Measurements from ENCODE around the gene SGMS1. TPM values are rescaled to one million over a fixed set of nuclear protein-coding genes. Genes with fewer than 3 reads are reported as not detected.

SGMS1 gene
- total and polyA plus RNA-seq, 5 donors, result 12.0 to 26.0 (median 24.5) TPM

DNA sequence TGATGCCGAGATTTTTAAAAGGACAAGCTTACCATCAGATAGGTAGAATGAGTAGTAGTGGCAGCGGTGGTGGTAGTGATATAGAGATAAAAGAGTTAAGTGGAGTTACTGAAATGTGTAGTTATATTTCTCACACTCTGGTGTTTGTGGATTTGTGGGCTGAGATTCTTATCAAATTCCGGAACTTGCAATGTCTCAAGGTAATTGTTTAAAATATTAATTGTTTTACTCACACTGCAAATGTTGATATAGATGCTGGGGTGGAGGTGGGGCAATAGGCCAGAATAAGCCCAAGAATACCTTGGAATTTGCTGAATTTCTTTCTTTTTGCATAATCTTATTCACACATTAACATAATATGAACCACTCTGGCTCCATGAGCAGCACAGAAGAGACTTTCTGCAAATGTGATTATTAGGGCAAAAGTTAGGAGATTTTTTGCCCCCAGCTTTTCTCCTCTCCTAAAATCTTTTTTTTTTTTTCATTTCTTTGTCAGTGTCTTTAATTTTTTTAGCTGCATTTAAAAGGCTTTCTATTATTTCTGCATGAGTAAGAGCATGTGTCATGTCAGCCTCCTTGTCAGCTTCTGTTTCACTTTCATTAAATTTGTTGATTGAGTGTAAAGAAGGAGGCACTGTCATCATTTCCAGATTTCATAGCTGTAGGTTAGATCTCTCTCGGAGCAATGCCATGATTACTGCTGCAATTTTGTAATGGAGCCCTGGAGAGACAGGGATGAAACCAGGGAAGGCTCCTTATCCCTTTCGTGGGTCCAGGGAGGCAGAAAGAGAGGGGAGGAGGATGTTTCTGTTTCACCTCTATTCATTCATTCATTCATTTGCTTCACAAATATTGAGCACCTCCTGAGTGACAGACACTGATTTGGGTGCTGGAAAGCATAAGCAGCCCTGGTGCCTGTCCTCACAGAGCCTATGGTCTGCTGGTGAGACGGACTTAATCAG, 13.1 kb upstream of the SGMS1 start:
- ATAC-seq (no peak), DNase-seq (no peak)
- no peaks in the 10 kb centered on the region for H3K9me3 ChIP-seq (ENCODE audit: control insufficient read depth, low read length)
- H3K27ac ChIP-seq (ENCODE audit: low read length), result no peak overlapping the region
- WGBS, result 69% methylated on average over 6 of the region's 6 CpGs
- H3K27me3 ChIP-seq (ENCODE audit: control insufficient read depth, insufficient read depth), result no peaks in the 10 kb centered on the region
- no peak overlapping the region for H3K4me3 ChIP-seq (ENCODE audit: low read length)
- intact Hi-C loops (cut with DNase I), result loop anchor here in 1 of 4 donors (10.0 kb wide), 1 partner anchor 362 kb away; no protein-coding TSS in a partner anchor
- no peaks in the 10 kb centered on the region for H3K4me1 ChIP-seq (ENCODE audit: control insufficient read depth, insufficient read depth, low read length)

DNA sequence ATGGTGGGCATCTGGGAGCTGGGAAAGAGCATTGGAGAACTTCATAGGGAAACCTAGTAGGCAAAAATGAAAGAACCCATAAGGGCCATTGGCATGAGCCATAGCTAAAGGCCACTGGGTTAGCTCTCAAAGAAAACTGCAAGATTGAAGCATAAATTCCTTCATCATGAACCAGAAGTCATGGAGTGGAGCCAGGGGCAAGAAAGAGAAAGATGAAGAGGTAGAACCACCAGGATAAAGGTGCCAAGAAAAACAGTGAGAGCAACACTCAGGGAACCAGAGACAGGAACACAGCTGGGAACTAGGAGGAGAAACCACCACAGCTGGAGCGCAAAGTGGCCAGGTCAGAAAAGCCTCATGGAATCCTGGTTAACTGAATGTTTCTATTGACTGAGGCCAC, 11.5 kb upstream of the SGMS1 start:
- intact Hi-C loops (cut with DNase I), result loop anchor here in 1 of 4 donors (10.0 kb wide), 1 partner anchor 360 kb away; no protein-coding TSS in a partner anchor
- no peak overlapping the region for H3K27ac ChIP-seq (ENCODE audit: low read length)
- ATAC-seq (no peak), DNase-seq (no peak)
- no peaks in the 10 kb centered on the region for H3K9me3 ChIP-seq (ENCODE audit: control insufficient read depth, low read length)
- no peak overlapping the region for H3K4me3 ChIP-seq (ENCODE audit: low read length)
- no peaks in the 10 kb centered on the region for H3K27me3 ChIP-seq (ENCODE audit: control insufficient read depth, insufficient read depth)
- H3K4me1 ChIP-seq (ENCODE audit: control insufficient read depth, insufficient read depth, low read length), result no peaks in the 10 kb centered on the region
- WGBS, result 100% methylated on average over 1 of the region's 1 CpG

DNA sequence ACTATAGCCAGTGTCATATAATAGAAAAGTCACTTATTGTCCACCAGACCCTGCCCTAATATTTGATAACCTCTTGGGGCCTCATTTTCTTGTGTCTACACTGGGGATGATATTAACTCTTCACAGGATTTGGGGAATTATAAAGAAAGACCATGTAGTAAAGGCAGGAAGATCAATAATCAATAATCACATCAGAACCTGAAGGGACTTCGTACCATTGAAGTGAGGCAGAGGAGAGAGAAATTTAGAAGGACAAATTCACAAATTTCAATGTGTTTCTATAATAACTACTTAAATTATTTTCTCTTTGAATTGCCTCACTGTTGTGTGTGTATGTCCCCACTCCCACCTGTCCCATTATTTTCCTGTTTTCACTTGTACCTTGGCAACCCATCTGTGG, 10.7 kb upstream of the SGMS1 start:
- WGBS, result 93% methylated on average over 1 of the region's 1 CpG
- no peak for DNase-seq
- Histone ChIP-seq H3K27ac (ENCODE audit: low read length) (no peak overlapping the region), H3K4me1 (ENCODE audit: control insufficient read depth, insufficient read depth, low read length) (no peaks in the 10 kb centered on the region), H3K9me3 (ENCODE audit: control insufficient read depth, low read length) (no peaks in the 10 kb centered on the region), H3K4me3 (ENCODE audit: low read length) (no peak overlapping the region), H3K27me3 (ENCODE audit: control insufficient read depth, insufficient read depth) (no peaks in the 10 kb centered on the region)
- intact Hi-C loops (cut with DNase I), result loop anchor here in 1 of 4 donors (10.0 kb wide), 1 partner anchor 360 kb away; no protein-coding TSS in a partner anchor
- no peak for ATAC-seq

DNA sequence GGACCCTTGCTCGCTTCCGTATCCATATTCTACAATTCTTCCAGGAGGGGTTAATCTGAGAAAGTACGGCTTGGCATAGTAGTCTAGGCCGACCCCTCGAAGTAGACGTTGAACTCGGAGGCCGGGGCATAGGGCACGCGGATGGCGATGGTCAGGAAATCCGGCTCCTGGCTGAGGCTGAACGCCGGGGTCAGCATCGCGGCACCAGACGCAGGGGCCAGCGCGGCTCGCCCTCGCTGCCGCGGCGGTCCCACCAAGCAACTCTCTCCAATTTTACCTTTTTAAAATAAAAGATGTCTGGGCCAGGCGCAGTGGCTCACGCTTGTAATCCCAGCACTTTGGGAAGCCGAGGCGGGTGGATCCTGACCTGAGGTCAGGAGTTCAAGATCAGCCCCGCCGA, 7.3 kb upstream of the SGMS1 start:
- Histone ChIP-seq H3K9me3 (ENCODE audit: control insufficient read depth, low read length) (no peaks in the 10 kb centered on the region), H3K4me1 (ENCODE audit: control insufficient read depth, insufficient read depth, low read length) (no peaks in the 10 kb centered on the region), H3K4me3 (ENCODE audit: low read length) (no peak overlapping the region), H3K27ac (ENCODE audit: low read length) (no peak overlapping the region), H3K27me3 (ENCODE audit: control insufficient read depth, insufficient read depth) (no peaks in the 10 kb centered on the region)
- intact Hi-C loops (cut with DNase I), result loop anchor here in 1 of 4 donors (10.0 kb wide), 1 partner anchor 356 kb away; no protein-coding TSS in a partner anchor
- WGBS, result 96% methylated on average over 30 of the region's 30 CpGs
- no peak for DNase-seq
- ATAC-seq, result no peak

DNA sequence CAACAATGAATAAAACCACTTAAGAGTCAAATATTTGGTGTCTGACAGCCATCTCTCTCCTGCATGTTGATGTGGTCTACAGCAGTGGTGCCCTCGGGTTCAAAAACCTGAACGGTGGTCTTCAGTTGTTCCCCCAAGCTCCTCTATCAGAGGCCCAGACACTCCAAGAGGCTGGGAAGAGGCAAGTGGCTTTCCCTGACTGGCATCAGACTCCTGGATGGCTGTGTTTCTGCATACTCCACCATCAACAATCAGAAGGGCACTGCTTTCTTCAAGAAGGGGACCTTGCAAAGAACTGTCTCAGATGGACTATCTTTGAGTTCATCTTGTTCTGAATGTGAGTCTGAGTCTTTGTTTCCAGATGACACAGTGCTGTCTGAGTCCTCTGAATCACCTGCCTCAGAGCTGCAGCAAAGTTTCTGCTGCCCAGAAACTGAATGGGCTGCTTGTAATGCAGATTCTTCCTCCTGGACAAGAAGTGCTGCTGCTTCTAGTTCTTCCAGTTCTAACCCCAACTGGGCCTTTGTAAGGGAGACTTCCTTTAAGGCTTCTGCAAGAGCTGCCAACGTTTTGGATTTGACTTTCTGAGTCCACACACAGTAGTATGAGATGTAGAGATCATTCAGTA, 5.9 kb upstream of the SGMS1 start:
- 64% methylated on average over 3 of the region's 3 CpGs for WGBS
- Histone ChIP-seq H3K4me1 (ENCODE audit: control insufficient read depth, insufficient read depth, low read length) (no peaks in the 10 kb centered on the region), H3K27ac (ENCODE audit: low read length) (no peak overlapping the region), H3K9me3 (ENCODE audit: control insufficient read depth, low read length) (no peaks in the 10 kb centered on the region), H3K4me3 (ENCODE audit: low read length) (no peak overlapping the region), H3K27me3 (ENCODE audit: control insufficient read depth, insufficient read depth) (no peaks in the 10 kb centered on the region)
- ATAC-seq (no peak), DNase-seq (no peak)
- intact Hi-C loops (cut with DNase I), result loop anchor here in 3 of 4 donors (10.0 kb wide), 3 partner anchors 215 to 355 kb away; no protein-coding TSS in a partner anchor

DNA sequence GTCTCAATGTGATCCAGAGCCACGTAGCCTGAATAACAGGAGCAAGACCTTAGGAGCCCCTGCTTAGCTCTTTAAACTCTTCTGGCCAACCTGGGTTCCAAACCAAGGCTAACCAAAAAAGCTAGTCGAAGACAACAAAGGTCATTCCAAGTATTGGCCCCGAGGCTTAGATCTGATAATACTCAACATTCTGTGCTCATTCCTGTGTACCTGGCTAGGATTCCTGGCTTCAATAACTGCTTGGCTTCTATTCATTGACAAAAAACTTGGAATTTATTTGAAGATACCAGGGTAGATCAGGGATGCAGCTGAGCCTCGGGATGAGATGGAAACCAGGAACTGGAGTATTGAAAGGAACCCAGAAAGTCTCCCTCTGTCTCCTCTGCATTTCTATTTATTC, 4.1 kb upstream of the SGMS1 start:
- H3K4me1 ChIP-seq (ENCODE audit: control insufficient read depth, insufficient read depth, low read length), result no peaks in the 10 kb centered on the region
- no peak for ATAC-seq
- WGBS, result 90% methylated on average over 4 of the region's 4 CpGs

DNA sequence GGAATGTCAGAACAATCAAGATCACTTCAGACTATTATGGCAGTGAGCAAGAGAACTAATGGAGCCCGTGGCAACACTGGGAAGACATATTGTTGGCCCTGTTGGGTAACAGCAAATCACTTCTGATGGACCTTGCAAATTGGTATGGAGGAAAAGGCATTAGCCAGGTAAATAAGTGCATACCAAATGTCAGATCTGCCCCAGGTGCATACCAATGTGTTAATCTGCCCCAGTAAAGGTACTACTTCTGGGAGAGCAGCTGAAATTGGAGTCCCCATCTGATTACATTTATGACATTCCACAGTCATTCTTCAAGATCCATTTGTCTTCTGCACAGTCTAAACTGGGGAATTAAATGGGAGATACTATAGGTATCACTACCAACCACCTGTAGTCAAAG, 3.7 kb upstream of the SGMS1 start:
- DNase-seq (no peak), ATAC-seq (no peak)
- no peak overlapping the region for H3K4me3 ChIP-seq (ENCODE audit: low read length)
- intact Hi-C loops (cut with DNase I), result loop anchor here in 2 of 4 donors (10.0 kb wide), 2 partner anchors 213 to 303 kb away; no protein-coding TSS in a partner anchor
- H3K9me3 ChIP-seq (ENCODE audit: control insufficient read depth, low read length), result no peaks in the 10 kb centered on the region
- 97% methylated on average over 1 of the region's 1 CpG for WGBS
- H3K4me1 ChIP-seq (ENCODE audit: control insufficient read depth, insufficient read depth, low read length), result no peaks in the 10 kb centered on the region
- no peak overlapping the region for H3K27ac ChIP-seq (ENCODE audit: low read length)
- no peaks in the 10 kb centered on the region for H3K27me3 ChIP-seq (ENCODE audit: control insufficient read depth, insufficient read depth)

More for the DNA sequence above, 4.1 kb upstream of the SGMS1 start:
- H3K27ac ChIP-seq (ENCODE audit: low read length), result no peak overlapping the region
- H3K4me3 ChIP-seq (ENCODE audit: low read length), result no peak overlapping the region
- no peak for DNase-seq
- intact Hi-C loops (cut with DNase I), result loop anchor here in 2 of 4 donors (10.0 kb wide), 2 partner anchors 213 to 303 kb away; no protein-coding TSS in a partner anchor
- no peaks in the 10 kb centered on the region for H3K27me3 ChIP-seq (ENCODE audit: control insufficient read depth, insufficient read depth)
- no peaks in the 10 kb centered on the region for H3K9me3 ChIP-seq (ENCODE audit: control insufficient read depth, low read length)

DNA sequence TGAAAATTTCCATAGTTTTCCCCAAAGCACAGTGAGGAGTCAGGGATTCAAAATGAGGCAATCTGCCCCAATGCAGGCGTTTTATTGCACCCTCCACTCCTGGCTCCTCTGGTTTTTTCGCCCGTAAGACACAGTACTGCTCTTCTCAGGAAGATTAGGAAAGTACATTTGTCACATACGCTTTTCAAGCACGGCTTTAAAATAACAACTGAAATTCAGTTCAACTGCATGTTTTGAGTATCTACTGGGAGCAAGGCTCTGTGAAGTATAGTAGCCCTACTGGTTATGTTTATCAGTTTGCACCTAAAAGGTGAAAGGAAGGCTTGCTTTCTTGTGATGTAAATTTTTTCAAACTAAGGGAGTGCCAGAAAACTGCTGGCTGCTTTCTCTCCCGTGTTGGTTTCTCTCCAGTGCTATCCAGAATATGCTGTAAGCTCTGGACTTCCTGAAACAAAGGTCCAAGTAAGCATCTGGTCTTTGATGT, 1.9 kb upstream of the SGMS1 start:
- intact Hi-C loops (cut with DNase I), result loop anchor here in 2 of 4 donors (10.0 kb wide), 2 partner anchors 211 to 301 kb away; no protein-coding TSS in a partner anchor
- Histone ChIP-seq H3K4me1 (ENCODE audit: control insufficient read depth, insufficient read depth, low read length) (peaks cover 1% of the 10 kb centered on the region), H3K27ac (ENCODE audit: low read length) (peak overlapping the region; percentile 97), H3K27me3 (ENCODE audit: control insufficient read depth, insufficient read depth) (no peaks in the 10 kb centered on the region), H3K4me3 (ENCODE audit: low read length) (peak overlapping the region; percentile 95), H3K9me3 (ENCODE audit: control insufficient read depth, low read length) (no peaks in the 10 kb centered on the region)
- WGBS, result 4% methylated on average over 6 of the region's 6 CpGs
- ATAC-seq (no peak), DNase-seq (no peak)

DNA sequence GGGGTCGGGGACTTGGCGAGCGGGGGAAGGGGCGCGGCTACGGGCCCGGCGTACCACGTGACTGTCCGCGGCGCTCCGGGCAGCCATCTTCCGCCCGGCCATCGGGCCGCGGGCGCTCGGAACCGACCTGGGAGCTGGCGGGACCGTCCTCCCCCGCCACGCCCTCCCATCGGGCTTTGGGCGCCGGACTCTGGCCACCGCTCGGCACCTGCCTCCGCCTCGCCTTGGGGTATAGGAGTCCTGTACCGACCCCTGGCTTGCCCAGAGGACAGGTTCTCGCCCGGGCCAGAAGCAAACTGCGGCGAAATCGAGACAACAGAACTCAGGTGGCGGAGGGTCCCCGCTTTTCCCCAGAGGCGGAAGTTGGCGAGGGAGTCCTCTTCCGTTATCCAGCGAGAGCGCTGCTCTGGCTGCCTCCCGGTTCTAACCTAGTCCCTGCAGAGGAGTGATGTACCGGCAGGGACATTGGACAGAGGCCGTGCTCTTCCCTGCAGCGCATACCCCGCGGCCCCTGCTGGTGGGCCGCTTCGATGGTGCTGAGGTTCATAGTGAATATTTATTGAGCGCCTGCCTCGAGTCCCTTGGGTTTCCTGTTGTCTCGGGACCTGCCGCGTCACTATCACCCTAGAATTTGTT, 1.2 kb upstream of the SGMS1 start:
- ATAC-seq (peak; percentile 85 to 86), DNase-seq (peak in 2 of 3 donors; percentile 64 to 87)
- Histone ChIP-seq H3K9me3 (ENCODE audit: control insufficient read depth, low read length) (no peaks in the 10 kb centered on the region), H3K27me3 (ENCODE audit: control insufficient read depth, insufficient read depth) (no peaks in the 10 kb centered on the region), H3K4me3 (ENCODE audit: low read length) (peak overlapping the region; percentile 95), H3K27ac (ENCODE audit: low read length) (peak overlapping the region; percentile 97), H3K4me1 (ENCODE audit: control insufficient read depth, insufficient read depth, low read length) (peaks cover 1% of the 10 kb centered on the region)
- WGBS, result under 1% methylated on average over 58 of the region's 58 CpGs
- intact Hi-C loops (cut with DNase I), result loop anchor here (5.0 to 10.0 kb wide), 6 partner anchors 68 to 300 kb away; no protein-coding TSS in a partner anchor

DNA sequence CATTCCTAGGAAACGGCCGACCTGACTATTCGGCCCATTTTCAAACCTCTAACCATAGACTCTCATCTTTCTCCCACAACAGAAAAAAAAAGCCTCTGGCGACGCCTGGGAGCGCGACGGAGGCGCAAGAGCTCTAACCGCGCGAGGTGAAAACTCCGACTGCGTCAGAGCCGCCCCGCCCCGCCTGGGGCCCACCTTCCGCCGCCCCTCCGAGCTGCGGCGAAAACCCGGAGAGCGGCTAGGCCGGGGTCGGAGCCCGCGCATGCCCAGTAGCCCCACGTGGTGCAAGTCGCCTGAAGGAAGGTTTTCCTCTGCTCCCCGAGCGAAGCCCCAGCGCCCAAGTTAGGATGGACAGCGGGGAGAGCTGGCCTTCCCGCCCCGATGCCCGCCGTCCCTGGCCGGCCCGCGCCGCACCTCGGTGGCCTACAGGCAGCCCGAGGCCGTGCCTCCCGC, 683 bp upstream of the SGMS1 start:
- Histone ChIP-seq H3K27me3 (ENCODE audit: control insufficient read depth, insufficient read depth) (no peaks in the 10 kb centered on the region), H3K9me3 (ENCODE audit: control insufficient read depth, low read length) (no peaks in the 10 kb centered on the region), H3K27ac (ENCODE audit: low read length) (peak overlapping the region; percentile 98), H3K4me1 (ENCODE audit: control insufficient read depth, insufficient read depth, low read length) (peaks cover 1% of the 10 kb centered on the region), H3K4me3 (ENCODE audit: low read length) (peak overlapping the region; percentile 95)
- intact Hi-C loops (cut with DNase I), result loop anchor here (5.0 to 10.0 kb wide), 6 partner anchors 67 to 300 kb away; no protein-coding TSS in a partner anchor
- under 1% methylated on average over 46 of the region's 46 CpGs for WGBS
- ATAC-seq, result peak; percentile 89 to 90
- peak; percentile 98 to 99 (median 98) for DNase-seq

Measured in right cardiac atrium (tissue), 5 donors.